ENCODE data around the gene PLEKHG3. TPM values are rescaled to one million over a fixed set of nuclear protein-coding genes. Genes with fewer than 3 reads are reported as not detected.
A peak's percentile ranks its signal among the peaks of the same experiment; 100 is the strongest.

The PLEKHG3 gene
- total RNA-seq, 1 experiment from 2014 or later, result 1.9 TPM

DNA sequence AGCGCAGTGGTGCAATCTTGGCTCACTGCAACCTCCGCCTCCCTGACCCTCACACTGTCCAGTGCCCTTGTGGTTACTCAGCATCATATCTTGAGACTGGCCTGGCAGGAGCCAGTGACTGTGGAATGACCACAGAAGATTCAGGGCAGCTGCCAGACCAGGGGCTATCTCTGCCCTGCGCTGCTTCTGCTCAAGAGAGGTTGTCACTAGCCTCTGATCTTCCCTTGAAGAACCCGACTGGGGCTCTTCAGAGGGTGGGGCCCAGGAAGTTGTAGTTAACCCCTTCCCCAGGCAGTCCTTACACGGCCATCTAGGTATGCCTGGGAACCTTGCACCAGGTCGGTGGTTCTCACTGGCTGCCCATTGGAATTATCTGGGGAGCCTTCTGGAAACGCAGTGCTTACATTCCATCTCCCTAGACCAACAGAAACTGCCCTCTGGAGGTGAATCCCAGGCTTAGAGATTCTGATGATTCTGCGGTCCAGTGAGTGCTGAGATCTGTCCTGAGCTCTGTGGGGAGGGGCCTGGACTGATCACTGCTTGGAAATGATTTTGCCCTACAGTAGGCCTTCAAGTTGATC, 41.4 kb downstream of the PLEKHG3 start:
- no peak for DNase-seq (ENCODE audit: low read depth)

DNA sequence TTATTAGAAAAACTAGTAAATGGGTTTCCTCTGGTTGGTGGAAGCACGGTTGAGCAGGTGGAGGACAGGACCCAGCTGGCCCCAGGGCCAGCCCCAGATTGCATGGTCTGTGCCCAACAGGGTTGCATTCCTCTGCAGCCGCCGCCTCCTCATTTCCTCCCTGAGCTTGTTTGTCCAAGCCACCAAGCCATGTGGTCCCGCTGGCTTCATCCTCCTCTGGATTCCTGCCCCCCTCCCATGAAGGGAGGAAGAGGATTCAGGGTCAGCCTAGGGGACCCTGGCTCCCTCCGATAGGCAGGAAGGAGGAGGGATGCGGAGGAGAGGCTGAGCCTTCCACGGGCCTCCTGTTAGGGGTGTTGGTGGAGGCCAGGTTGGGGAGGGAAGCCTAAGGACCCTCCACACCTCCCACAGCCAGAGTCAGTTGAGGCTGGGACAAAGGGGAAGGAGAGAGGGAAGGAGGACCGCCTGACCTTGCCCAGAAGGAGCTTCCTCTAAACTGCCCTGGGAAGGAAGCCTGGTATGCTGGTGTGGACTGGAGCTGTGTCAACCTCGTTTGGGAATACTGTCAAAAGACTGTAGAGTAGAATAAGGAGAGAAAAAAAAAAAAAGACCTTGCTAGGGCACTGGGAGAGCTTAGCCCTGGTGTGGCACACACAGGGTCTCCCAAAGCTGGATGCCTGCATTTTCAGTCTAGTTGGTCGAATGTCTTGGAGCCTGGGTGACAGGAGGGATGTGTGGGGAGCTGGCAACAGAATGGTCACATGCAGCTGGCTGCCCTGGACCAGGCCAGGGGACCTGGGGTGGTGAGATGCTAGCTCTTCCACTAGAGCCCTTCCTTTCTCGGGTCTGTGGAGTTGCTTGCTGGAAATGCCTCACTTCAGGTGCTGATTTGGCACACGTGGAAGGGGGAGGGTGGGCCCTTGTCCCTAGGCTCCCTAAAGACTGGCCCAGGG, 42.4 kb downstream of the PLEKHG3 start:
- DNase-seq (ENCODE audit: low read depth), result no peak

DNA sequence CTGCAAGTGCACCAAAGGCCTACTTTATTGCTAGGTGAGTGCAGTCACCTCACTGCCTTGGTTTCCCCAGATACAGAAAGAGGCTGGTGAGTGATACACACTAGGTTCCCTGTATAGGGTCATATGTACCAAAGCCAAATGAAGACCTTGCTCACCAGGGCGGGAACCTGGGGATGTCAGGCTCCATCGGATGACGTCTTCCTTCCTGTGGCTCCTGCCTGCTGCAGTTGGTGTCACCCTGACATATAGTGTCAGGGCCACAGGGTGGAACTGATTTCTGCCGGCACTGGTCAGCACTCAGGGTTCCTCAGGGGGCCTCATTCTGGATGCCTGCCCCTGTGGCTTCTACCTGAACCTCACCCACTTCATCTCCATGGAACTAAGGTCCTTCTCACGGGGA, 43.1 kb downstream of the PLEKHG3 start:
- DNase-seq (ENCODE audit: low read depth), result no peak

DNA sequence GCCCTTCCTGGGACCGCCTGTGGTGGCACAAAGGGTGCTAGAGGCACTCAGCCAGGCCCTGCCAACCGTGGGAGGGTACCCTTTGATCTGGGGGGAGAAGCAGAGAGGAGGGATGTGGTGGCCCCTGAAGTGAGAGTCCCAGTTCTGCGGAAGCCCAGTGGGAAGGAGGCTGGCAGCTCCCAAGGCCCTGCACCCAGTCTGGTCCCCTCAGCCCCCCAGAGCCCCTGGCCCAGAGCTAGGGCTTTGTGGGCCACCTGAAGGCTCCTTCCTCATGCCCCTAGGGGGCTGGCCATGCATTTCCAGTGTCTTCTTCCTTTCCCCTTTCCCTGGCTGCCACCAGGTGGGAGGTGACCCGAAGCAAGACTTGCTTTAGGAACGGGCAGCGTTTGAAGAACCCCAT, 44.3 kb downstream of the PLEKHG3 start:
- DNase-seq (ENCODE audit: low read depth), result no peak

DNA sequence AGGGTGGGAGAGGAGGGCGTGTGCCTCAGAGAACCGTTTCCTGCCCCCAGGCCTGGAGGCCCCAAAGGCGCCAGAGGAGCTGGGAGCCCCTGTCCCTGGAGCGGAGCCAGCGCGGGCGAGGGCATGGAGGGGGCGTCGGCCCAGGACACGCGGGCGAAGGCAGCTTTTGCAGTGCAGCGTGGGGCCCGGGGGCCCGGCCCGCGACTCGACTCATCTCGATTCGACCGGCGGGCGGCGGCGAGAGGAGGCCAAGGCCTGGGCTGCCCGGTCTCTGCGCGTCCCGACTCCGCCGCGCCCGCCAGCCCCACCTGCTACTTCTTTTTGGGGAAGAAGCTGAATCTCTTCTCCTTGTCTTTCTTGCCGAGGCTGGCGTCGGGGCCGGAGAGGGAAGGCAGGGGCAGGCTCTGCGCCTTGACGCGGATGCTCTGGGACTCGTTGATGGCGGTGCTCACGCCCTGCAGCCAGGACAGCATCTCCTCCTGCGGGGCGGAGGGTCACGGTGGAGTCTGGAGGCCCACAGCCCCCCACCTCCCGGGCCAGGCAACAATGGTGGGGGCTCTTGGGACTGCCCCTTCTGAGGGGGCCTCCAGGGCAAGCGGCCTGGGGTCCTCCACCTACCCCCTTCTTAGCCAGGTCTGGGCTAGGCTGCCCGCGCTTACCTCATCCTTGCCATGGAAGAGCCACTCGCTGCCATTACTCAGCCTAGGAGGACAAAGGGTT, 44.9 kb downstream of the PLEKHG3 start:
- no peak for DNase-seq (ENCODE audit: low read depth)

DNA sequence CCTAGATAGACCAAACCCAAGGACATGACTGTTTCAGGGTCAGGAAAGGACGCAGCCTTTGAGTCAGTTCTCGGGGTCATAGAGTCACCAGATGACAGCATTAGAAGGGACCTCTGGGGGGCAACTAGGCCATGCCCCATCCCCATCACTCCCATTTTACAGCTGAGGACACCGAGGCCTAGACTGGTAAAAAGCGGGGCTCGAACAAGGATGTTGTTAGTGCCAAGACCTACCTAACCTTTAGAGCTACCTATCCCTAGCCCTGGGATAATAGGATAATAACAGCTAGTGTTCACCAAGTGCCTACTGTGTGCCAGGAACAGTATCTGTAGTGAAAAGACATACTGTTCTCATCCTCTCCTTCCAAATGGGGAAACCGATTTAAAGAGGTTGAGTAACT, 48.7 kb downstream of the PLEKHG3 start:
- DNase-seq (ENCODE audit: low read depth), result no peak

DNA sequence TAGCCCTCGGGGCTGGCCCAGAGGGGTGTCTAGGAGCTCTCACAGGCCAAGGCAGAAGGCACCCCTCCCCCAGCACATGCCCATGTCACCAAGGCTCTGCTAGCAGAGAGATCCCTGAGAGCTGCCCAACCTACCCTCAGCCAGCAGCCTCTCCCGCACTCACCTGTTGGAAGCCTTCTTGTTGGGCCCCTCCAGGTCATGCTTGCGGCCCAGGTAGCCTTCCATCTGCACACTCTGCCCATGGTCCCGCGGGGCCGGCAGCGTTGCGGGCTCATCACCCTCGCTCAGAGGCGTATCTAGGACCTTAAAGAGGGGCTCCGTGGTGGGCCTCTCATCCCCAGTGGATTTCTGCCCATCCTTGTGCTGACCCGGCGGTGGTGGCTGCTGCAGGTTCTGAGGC, 49.1 kb downstream of the PLEKHG3 start:
- no peak for DNase-seq (ENCODE audit: low read depth)

DNA sequence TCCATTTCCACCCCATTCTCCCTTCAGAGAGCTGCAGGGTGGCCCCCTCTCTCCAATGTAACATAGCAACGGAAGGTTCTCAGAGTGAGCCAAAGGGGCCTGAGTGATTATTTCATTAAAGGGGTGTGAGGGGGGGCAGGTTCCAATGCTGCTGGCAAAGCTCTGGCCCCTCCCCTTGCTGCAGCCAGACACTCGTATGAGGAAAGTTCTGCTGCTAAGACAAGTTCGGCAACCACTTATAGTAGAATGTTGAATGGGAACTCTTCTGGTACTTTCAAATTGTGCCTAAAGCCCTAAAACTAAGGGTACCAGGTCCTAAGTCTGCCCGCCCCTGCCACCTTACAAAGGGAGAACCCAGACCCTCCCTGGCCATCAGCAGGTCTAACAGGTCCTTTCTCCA, 49.8 kb downstream of the PLEKHG3 start:
- no peak for DNase-seq (ENCODE audit: low read depth)

DNA sequence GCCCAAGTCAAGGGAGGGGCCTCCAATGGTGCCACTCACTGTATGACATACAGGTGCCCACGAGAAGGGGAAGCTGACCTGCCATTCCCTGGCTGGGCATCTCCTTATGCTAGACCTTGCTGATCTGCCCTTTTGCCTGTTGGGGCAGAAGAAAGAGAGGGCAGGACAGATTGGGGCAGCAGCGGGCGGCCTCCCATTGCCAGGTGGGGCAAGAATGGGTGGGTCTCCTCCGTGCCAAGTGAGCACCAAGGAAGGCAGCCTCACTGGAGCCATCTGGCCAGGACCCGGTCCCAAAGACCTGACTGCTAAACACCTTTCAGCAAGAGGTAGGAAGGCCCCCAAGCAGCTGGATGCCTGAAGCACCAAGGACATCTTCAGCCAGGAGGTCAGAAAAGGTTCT, 50.5 kb downstream of the PLEKHG3 start:
- no peak for DNase-seq (ENCODE audit: low read depth)

DNA sequence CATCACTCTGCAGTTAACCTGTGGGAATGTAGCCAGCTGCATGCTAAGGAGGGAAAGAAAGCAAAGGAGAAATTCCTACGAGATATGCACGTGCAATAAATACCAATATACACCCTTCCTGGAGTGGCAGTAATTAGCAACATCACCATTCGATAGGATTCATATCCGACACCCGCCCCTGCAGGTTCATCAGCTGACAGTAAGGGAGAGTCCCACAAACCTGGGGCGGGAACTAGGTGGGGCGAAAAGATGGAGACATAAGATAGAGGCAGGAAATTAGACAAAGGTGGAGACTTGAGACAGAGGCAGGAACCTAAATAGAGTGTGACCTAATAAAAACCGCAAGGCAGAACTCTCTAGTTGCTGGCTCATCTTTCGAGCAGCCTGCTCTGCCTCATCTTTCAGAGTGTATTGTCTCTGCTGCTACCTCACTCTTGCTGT, 51.6 kb downstream of the PLEKHG3 start:
- DNase-seq (ENCODE audit: low read depth), result peak; percentile 56

DNA sequence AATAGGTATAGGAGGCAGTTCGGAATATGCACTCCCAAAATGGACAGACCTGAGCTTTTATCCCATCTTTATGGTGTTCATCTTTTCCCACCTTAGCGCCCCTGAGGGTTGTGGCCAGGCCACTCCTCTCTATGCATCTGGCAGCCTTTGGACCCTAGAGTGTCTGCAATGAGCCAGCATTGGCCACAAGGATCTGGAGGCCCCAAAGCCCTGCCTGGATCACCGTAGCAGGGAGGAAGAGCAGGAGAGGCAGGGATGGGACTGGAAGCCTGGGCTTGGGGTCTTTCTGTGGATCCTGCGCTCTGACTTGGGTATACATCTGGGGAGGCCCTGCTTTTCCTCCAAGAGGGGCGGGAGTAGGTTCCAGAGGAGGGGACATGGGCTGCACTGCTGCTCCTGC, 52.5 kb downstream of the PLEKHG3 start:
- no peak for DNase-seq (ENCODE audit: low read depth)

DNA sequence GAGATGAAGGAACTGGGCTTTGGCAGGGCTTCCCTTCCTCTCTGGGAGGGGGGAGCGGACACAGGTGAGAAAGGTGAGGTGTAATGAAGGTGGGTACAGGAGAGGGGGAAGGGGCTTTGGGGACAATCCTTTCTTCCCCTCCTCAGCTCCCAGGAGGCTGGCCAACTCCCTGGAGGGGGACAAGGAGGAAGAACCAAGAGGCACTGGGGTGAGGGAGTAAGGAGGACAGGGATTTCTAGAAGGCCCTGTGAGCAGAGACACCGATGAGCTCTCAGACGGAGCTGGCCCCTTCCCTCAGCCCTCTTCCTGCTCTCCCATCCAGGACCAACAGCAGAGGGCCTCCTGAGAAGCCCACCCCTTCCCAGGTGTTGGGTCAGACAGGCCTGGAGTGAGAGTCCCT, 53.4 kb downstream of the PLEKHG3 start:
- DNase-seq (ENCODE audit: low read depth), result no peak

DNA sequence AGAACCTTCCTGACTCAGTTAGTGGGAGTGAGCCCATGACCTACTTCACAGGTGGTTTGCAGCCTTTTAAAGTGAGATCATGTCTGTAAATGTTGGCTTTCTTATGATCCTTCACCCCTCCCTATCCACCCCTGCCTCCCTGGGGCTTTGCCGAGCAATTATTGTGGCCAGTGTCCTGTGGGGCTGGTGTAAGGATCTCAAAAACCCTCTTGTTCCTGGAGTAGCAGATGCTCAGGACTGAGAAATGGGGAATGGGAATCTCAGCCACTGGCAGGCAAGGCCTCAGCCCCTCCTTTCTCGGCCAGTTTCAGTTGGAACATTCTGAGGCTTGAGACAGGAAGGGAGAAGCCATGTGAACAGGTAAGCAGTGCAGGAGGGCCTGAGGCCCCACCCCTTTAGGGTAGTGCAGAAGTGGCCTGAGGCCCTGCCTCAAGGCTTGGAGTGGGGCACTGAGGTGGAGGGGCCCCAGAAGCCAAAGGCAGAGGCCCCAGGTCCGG, 53.8 kb downstream of the PLEKHG3 start:
- peak; percentile 15 for DNase-seq (ENCODE audit: low read depth)

DNA sequence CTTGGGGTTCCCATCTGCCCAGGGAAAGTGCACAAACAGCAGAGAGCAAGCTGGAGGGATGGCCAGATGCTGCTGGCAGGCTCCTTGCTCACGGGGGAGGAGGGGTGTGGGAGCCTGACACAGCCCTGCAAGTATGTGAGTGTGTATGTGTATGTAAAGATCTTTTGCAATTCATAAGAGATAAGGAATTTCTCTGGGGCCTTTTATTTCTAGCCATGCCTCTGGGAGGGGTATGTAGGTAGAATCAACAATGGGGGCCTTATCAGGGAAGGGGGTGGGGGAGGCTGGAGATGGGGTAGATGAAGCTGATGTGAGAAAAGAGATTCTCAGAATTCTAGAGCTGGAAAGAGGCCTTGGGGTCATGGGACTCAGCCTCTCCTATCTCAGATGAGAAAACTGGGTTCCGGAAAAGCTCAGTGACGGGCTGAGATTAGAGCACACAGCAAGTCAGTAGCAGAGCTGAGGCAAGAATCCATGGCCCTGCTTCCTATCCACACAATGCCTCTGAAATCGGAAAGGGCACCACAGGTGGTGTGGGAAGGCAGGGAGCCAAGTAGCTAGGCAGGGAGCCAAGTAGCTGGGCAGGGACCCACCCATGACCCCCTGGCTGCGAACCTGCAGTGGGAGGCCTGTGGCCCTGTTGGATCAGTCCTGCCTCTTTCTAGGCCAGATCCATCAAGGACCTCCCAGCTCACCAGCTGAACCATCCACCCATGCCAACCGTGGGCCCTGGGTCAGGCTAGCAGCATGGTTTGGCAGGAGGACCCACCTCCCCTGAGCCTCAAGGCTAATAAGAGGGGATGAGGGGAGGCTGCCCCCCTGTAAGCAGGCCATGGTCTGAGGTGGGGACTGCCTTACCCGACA, 54.7 kb downstream of the PLEKHG3 start:
- peak; percentile 68 for DNase-seq (ENCODE audit: low read depth)

DNA sequence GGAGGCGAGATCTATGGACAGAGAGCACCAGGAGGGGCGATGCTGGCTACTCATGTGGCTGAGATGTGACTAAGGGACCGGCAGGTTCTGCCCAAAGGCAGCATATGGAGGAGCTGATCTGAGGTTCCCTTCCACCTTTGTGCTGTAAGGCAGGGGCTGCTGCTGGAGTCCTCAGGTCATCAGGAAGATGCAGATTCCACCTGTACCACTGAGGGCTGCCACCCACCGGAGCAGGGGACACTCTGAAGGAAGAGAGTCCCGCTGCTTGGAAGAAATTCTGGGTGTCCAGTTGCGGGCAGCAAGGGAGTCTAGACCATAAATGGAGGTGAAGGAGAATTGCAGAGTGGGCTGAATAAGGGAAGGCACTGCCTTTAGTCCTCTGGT, 55.3 kb downstream of the PLEKHG3 start:
- DNase-seq (ENCODE audit: low read depth), result no peak

DNA sequence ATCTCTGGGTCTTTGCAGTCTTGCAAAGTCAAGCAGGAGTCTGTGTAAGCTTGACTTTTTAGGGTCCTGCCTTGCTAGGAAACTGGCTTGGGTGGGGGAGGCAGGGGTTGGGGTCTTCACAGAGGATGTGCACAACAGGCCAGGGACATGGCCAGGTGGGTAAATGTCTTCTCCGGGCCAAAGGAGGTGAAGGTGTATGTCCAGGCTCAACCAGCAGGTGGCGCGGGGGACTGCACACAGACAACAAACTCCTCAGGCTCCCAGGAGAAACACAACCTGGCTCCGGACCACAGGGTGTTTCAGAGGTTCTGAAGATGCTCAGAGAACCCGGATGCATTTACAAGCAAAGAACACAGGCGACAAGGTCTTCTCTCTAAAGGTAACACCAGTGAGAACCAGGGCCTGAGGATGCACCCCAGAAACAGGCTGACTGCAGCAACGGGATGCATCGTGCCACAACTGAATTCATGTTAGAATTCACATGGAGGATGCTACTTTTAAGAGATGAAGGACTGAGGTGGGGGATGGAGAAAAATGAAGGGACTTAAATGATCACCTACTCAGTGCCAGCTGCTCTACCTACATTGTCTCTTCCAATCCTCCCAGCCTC, 56.0 kb downstream of the PLEKHG3 start:
- DNase-seq (ENCODE audit: low read depth), result peak; percentile 40

DNA sequence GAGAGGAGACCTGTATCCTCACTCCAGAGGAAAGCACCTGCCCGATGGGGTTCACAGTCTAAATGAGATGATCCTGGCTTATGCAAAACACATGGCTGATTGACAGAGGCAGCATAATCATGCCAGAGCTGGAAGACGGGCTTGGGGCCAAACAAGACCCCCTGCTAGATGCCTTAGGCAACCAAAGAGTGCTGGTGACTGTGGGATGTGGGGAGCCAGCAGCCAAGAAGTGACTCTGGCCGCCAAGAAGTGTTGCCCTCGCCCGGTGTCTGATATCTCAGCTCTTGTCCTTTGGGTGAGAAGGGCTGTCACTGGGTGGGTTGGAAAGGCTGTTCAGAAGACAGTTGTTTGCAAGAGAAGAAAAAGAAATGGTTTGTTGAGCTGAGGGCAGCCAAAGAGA, 56.7 kb downstream of the PLEKHG3 start:
- DNase-seq (ENCODE audit: low read depth), result no peak

DNA sequence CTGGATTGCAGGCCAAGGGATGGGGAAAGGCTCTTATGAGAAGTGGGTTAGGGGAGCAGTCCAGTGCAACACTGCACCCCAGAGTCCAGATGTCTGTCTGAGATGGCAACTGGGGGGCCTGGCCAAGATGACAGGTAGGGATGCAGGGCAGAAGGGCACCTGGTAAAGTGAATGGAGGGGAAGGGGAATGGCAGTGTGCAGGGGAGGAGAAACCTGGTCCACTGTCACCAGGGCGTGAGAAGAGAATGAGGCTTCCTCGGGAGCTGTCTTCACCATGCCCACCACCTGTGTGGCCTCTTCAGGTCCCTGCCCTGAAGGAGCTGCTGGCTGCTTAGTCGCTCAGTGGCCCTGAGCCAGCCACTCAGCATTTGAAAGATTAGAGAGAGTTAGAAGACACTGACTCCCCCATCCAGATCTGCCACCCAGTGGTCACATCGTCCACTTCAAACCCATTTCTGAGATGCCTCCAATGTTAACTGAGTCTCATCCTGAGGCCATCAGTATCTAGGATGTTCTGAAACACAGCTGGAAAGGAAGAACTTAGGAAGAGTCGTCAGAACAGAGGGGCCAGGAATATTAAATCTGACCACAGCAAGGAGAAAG, 57.3 kb downstream of the PLEKHG3 start:
- DNase-seq (ENCODE audit: low read depth), result no peak

DNA sequence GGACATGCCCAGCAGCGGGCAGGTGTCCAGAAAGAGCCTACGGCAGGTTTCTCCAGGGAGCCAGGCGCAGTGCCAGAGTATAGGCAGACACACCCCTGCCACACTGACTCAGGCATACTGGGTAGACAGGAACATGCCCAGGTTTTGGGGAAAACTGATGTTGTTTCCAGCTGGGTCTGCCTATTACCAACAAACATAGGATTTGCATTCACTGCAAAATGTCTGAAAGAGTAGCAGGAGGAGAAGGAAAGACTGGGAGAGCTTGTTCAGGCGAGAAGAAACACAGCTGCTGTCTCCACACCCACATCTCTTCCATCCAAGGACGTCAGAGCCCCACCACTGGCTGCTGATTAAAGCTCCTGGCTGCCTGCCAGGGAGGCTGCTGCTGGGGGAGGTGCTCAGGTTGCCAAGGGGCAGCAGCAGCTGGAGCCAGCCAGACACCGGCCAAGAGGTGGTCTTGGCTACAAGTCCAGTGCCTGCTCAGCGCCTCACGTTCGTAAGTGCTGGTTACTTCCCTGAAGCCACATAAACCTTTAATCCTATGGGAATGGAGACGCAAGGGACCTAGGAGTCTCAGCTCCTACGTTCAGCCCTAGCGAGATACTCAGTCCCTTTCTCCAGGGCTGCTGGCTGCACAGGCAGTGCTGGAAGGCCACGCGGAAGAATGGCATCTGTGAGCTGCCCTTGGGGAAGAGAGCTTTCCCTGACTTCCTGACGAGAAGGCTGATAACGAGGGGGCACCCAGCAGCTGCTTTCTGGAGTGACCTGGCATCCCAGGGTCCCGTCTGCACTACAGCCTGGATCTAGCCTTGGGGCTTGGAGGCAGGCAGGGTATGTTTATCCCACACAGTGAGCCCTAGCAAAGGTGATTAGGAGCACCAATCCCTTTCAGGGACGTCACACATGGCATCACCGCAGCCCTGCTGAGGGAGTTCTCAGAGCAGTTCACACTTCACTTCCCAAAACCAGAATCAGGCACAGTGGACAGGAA, 58.1 kb downstream of the PLEKHG3 start:
- peak; percentile 84 for DNase-seq (ENCODE audit: low read depth)

All from RPMI7951 (cell line).